Measurements from ENCODE around the gene ARSI.

- TF ChIP-seq CTCF (IDR thresholded peaks at IDR 0.05) (no peak), EZH2 (IDR thresholded peaks at IDR 0.05) (no peak), EZH2phosphoT487 (IDR thresholded peaks at IDR 0.05) (no peak)
Observed at GRCh38 chr5:150329881-150330876, 27.5 kb upstream of the ARSI start.

Data from neural progenitor cell (in vitro differentiated cells).